Measurements from ENCODE around the gene HOXA11.

- no peak for TF ChIP-seq CTCF (IDR thresholded peaks at IDR 0.05)
- TF ChIP-seq POLR2A (IDR thresholded peaks at IDR 0.05): no peak
These were observed 50.6 kb downstream of the HOXA11 start for GRCh38 chr7:27134392-27134791.

Measured in heart left ventricle (tissue), 13 donors.